Sigmoid colon (tissue), 3 donors: ENCODE results near the gene CCDC92B.

ENCODE experiments used
- POLR2A ChIP-seq, 2 donors: fragments of 450-650 bp; IDR thresholded peaks; one replicate each; pipeline ENCODE4 v1.6.1; 2016; ENCODE audit warnings: antibody characterized with exemption in 2 of 2, mild to moderate bottlenecking in 2 of 2, moderate library complexity in 2 of 2
- TF ChIP-seq, protein P1 (sequence below), 4 experiments: fragments of 450-650 bp in 3 of 4; fragments of 200-600 bp in 1 of 4; IDR thresholded peaks; one replicate each; pipeline ENCODE4 v1.5.1; 2016 to 2019; ENCODE audit warnings: antibody characterized with exemption in 4 of 4, mild to moderate bottlenecking in 3 of 4, moderate library complexity in 2 of 4

DNA sequence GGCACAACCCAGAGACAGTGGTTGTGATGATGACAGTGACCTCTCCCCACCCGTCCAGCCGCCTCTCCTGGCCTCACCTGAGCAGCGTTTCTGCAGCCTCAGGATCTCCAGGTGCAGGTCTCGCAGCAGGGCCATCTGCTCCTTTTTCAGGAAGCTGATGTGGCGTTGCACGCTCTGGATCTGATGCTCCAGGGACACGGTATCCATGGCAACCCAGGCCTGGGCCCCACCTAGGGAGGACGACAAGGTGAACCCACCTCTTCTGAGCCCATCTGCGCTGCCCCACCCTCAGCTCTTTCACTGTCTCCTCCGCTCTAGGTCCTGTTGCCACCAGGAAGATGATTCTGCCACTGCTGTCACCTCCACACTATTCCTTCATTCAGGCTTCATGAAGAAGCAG is 14.5 kb downstream of the CCDC92B start:
- TF ChIP-seq, protein P1, sequence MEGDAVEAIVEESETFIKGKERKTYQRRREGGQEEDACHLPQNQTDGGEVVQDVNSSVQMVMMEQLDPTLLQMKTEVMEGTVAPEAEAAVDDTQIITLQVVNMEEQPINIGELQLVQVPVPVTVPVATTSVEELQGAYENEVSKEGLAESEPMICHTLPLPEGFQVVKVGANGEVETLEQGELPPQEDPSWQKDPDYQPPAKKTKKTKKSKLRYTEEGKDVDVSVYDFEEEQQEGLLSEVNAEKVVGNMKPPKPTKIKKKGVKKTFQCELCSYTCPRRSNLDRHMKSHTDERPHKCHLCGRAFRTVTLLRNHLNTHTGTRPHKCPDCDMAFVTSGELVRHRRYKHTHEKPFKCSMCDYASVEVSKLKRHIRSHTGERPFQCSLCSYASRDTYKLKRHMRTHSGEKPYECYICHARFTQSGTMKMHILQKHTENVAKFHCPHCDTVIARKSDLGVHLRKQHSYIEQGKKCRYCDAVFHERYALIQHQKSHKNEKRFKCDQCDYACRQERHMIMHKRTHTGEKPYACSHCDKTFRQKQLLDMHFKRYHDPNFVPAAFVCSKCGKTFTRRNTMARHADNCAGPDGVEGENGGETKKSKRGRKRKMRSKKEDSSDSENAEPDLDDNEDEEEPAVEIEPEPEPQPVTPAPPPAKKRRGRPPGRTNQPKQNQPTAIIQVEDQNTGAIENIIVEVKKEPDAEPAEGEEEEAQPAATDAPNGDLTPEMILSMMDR (IDR thresholded peaks at IDR 0.05) = no peak
- no peak for TF ChIP-seq POLR2A (IDR thresholded peaks at IDR 0.05)
